Left renal pelvis (tissue), 4 donors: ENCODE measurements around the gene FSTL4. TPM values are rescaled to one million over a fixed set of nuclear protein-coding genes. Genes with fewer than 3 reads are reported as not detected.

Experiments
- DNase-seq, 4 donors: peaks; one replicate each; pipeline ENCODE4 v3.0.0-alpha.2; 2013; ENCODE audit warnings: low read depth in 4 of 4, low spot score in 3 of 4
- polyA plus RNA-seq, 4 donors: library from polyadenylated mRNA; unstranded; fragments of 120-200 nt; gene quantifications; one replicate each; pipeline ENCODE4 v1.2.1, GENCODE V29; 2013; ENCODE audit not compliant: insufficient read length in 4 of 4

FSTL4 gene
- polyA plus RNA-seq, 4 donors: 0.67 to 1.2 (median 0.79) TPM; not detected in 1

DNA sequence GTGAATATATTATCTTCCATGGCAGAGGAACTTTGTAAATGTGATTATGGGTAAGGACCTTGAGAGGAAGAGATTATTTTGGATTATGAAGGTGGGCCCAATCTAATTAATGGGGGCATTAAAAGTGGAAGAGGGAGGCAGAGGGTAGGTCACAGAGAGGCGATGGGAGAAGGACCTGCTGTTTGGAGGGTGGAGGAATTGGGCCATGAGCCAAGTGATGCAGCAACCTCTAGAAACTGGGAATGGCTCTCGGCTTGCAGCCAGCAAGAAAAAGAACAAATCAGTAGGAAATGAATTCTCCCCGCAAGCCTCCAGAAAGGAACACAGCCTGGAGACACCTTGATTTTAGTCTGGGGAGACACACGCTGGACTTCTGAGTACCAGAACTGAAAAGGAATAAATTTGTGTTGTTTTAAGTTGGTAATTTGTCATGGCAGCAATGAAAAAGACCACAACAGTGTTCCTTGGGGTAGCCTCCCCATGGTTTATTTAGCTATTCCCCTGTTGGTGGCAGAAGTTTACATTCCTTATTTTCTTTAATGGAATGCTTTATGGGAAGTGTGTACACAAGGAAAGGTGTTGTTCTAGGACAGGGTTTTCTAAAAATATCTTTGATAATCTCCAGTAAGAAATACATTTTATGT, 456.9 kb downstream of the FSTL4 start:
- DNase-seq: no peak

DNA sequence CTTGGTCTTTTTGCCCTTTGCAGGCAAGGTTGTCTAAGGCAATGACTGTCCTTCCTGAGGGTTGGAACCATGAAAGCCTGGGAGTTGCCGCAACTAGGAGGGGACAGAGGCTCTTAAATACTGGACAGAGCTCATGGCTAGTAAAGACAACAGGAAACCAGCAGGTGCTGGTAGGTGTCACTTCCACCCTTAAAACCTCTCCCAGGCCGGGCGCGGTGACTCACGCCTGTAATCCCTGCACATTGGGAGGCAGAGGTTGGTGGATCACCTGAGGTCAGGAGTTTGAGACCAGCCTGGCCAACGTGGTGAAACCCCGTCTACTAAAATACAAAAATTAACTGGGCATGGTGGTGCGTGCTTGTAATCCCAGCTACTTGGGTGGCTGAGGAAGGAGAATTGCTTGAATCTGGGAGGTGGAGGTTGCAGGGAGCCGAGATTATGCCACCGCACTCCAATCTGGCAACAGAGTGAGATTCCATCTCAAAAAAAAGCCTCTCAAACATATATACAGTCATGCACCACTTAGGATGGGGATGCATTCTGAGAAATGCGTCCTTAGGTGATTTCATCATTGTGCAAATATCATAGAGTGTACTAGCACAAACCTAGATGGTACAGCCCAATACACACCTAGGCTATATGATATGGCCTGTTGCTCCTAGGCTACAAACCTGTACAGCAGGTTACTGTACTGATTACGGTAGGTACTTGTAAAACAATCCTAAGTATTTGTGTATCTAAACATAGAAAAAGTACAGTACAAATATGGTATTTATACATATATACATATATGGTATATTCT, 457.9 kb downstream of the FSTL4 start:
- no peak for DNase-seq

DNA sequence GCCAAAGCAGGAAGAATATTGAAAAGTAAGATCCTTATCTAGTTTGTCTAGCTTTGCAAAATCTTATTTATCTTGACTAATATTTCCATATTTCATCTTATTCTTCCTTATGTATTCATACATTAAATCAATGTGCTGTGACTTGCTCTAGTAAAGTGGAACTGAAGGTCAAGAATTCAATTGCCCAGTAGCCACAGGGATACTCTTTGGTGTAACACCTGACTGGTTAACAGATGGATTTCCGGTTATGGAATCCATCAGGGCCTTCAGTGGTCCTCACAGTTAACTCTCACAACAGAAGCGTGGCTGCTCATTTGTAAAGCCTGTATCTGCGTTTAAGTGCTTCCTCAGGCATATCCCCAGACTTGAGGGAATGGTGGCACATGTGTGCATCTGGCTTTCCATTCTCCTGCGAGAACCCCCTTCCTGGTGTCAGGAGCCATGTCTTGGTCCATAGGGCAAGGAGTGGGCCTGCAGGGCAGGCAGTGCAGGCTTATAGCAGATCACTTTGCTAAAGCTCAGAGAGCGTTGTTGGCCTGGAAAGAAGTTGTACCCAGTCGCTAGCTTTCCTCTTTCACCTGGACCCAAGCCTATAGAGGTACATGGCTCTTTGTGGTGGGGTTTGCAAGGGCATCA, 461.3 kb downstream of the FSTL4 start:
- no peak for DNase-seq

DNA sequence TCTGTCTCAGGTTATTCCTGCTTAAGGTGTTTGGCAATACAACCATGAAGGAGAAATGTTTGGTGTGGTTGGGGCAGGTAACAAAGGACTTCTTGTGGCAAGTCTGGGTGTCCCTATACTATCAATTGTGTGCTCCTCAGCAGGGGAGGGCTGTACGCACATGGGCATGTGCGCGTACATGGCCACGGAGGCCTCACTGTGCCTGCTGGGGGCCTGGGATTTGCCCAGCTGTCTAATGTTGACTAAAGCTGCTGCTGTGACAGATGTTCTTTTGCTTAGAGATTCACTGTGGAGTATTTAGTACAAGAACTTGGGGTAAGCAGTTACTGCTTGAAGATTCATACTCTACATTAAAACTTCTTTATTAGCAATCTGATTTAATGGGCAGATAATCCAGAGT, 463.0 kb downstream of the FSTL4 start:
- DNase-seq: no peak

DNA sequence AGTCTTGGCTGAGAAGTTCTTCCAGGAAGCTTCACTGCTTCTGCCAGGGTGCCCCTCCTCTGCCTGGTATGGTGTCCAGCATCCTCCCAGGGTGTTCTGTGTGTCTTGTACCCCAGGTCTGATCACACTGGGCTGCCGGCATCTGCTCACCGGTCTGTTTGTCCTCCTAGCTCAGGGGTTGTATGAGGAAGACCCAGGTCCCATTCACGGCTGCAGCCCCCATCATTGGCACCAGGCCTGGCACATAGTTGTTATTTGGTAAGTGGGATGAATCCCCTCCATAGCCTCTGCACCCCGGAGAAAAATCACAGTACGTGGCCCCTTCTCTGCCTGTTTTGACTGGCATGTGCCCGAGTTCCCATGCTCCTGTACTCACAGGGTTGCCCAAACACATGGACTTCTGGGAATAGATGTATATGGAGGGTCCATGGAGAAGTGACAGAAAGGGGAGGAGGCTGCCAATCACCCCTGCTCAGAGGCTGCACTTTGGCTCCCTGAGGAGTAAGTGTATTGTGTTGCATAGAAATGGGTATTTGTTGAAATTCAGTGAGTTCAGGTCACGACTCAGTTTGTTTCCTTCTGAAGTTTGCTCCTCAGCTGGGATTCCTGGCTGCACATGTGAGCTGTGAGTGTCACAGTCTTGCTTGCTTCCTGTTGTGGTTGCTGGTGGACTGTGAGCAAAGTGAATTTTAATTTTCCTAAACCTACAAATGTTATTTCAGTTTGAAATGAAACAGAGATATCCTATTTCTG, 464.4 kb downstream of the FSTL4 start:
- no peak for DNase-seq

DNA sequence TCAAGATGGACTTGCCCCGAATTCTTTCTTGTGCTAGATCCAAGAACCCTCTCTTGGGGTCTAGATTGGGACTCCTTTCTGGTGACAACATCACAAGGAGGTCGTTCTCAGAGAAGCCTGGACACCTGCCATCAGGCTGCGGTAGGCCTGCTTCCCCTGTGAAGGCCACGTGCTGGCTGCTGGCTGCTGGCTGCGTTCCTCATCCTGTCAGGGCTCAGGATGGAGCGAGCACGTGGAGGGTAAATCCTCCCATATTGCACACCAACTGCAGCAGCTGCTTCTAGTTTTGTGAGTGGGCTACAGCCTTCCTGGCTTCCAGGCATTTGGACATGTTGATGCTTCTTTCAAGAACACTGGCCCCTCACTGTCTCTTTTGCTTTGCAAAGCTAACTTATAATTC, 464.9 kb downstream of the FSTL4 start:
- no peak for DNase-seq
